Esophagus (tissue), 2 donors: ENCODE data around the gene RAD17. TPM values are rescaled to one million over a fixed set of nuclear protein-coding genes. Genes with fewer than 3 reads are reported as not detected.
A peak's percentile ranks its signal among the peaks of the same experiment; 100 is the strongest.
"Not testable (repeated sequence)": the region's sequence is repeated elsewhere in the genome, so short reads cannot be mapped to it uniquely, and the experiment has no call there.

ENCODE experiments used
- H3K27ac ChIP-seq, 2 donors: one replicate each; pipeline ENCODE4 v1.5.1; 2013; ENCODE audit warnings: low read depth in 2 of 2, mild to moderate bottlenecking in 2 of 2, inconsistent platforms in 1 of 2, low read length in 1 of 2, moderate library complexity in 1 of 2
- H3K27me3 ChIP-seq, 2 donors: one replicate each; pipeline ENCODE4 v1.6.1; 2013; ENCODE audit warnings: low read length in 2 of 2, control low read depth in 1 of 2, mild to moderate bottlenecking in 1 of 2; ENCODE audit not compliant: insufficient read depth in 2 of 2, control insufficient read depth in 1 of 2
- H3K36me3 ChIP-seq, 2 donors: one replicate each; pipeline ENCODE4 v1.6.1; 2013; ENCODE audit warnings: low read length in 1 of 2; ENCODE audit not compliant: control insufficient read depth in 2 of 2, insufficient read depth in 2 of 2
- H3K4me1 ChIP-seq, 2 donors: one replicate each; pipeline ENCODE4 v1.6.1; 2013; ENCODE audit warnings: low read length in 1 of 2; ENCODE audit not compliant: control insufficient read depth in 2 of 2, insufficient read depth in 2 of 2
- H3K4me3 ChIP-seq, 2 donors: one replicate each; pipeline ENCODE4 v1.5.1; 2013; ENCODE audit warnings: low read length in 2 of 2, mild to moderate bottlenecking in 2 of 2, low read depth in 1 of 2, moderate library complexity in 1 of 2
- H3K9me3 ChIP-seq, 2 donors: one replicate each; pipeline ENCODE4 v1.6.1; 2013; ENCODE audit warnings: mild to moderate bottlenecking in 2 of 2, low read depth in 1 of 2, low read length in 1 of 2, moderate library complexity in 1 of 2; ENCODE audit not compliant: control insufficient read depth in 2 of 2, insufficient read depth in 1 of 2
- WGBS, 2 donors: extraction: QIAGEN DNeasy Blood & Tissue Kit; methylation state at CpG; one replicate each; pipeline ENCODE4 v1.1.7; 2013; 5-methylcytosine and 5-hydroxymethylcytosine counted together
- polyA plus RNA-seq, 2 donors: library from polyadenylated mRNA; stranded (reverse); fragments of 200-250 nt; gene quantifications; one replicate each; pipeline ENCODE4 v1.2.3, GENCODE V29; 2013
- donor health status: healthy with polysubstance abuse.
- donor health status: Bipolar disorder and iron deficiency.

RAD17 gene
- polyA plus RNA-seq, 2 donors, result 6.2 to 7.5 TPM

GRCh38 chr5:69343083-69343482, 26.5 kb upstream of the RAD17 start:
- H3K27me3 ChIP-seq, result no peaks in the 10 kb centered on the region
- no peak overlapping the region for H3K4me3 ChIP-seq
- H3K27ac ChIP-seq, result no peak overlapping the region
- no peaks in the 10 kb centered on the region for H3K4me1 ChIP-seq
- 39 to 44% methylated on average over 1 of the region's 1 CpG for WGBS, 2 donors
- H3K36me3 ChIP-seq, result no peaks in the 10 kb centered on the region
- H3K9me3 ChIP-seq, result no peaks in the 10 kb centered on the region

- Histone ChIP-seq H3K27ac (no peak overlapping the region), H3K4me1 (no peaks in the 10 kb centered on the region), H3K4me3 (no peak overlapping the region), H3K9me3 (no peaks in the 10 kb centered on the region), H3K36me3 (peaks cover 0 to 5% of the 10 kb centered on the region in 2 donors), H3K27me3 (no peaks in the 10 kb centered on the region)
These were observed 19.0 kb upstream of the RAD17 start for GRCh38 chr5:69350664-69351063.

- WGBS, 2 donors, result 81 to 85% methylated on average over 3 of the region's 3 CpGs
- Histone ChIP-seq H3K4me1 (no peaks in the 10 kb centered on the region), H3K36me3 (peaks cover 0 to 3% of the 10 kb centered on the region in 2 donors), H3K27ac (no peak overlapping the region), H3K27me3 (no peaks in the 10 kb centered on the region), H3K9me3 (no peaks in the 10 kb centered on the region), H3K4me3 (no peak overlapping the region)
These were observed 9.9 kb upstream of the RAD17 start for GRCh38 chr5:69359699-69360098.

GRCh38 chr5:69360442-69360841, 9.2 kb upstream of the RAD17 start:
- peaks cover 0 to 3% of the 10 kb centered on the region in 2 donors for H3K36me3 ChIP-seq
- H3K4me1 ChIP-seq, result no peaks in the 10 kb centered on the region
- WGBS, 2 donors, result 88 to 94% methylated on average over 1 of the region's 1 CpG
- H3K9me3 ChIP-seq, result no peaks in the 10 kb centered on the region
- no peaks in the 10 kb centered on the region for H3K27me3 ChIP-seq
- no peak overlapping the region for H3K4me3 ChIP-seq
- no peak overlapping the region for H3K27ac ChIP-seq

- WGBS, 2 donors, result 62 to 63% methylated on average over 3 of the region's 3 CpGs
- peaks cover 3 to 4% of the 10 kb centered on the region in 2 donors for H3K4me1 ChIP-seq
- H3K4me3 ChIP-seq, result no peak overlapping the region
- peaks cover 0 to 3% of the 10 kb centered on the region in 2 donors for H3K36me3 ChIP-seq
- H3K9me3 ChIP-seq, result no peaks in the 10 kb centered on the region
- H3K27ac ChIP-seq, result no peak overlapping the region
- no peaks in the 10 kb centered on the region for H3K27me3 ChIP-seq
These were observed 5.2 kb upstream of the RAD17 start for GRCh38 chr5:69364414-69364813.

- peaks cover 3 to 4% of the 10 kb centered on the region in 2 donors for H3K4me1 ChIP-seq
- no peaks in the 10 kb centered on the region for H3K27me3 ChIP-seq
- peaks cover 0 to 3% of the 10 kb centered on the region in 2 donors for H3K36me3 ChIP-seq
- H3K4me3 ChIP-seq, result no peak overlapping the region
- no peak overlapping the region for H3K27ac ChIP-seq
- 52 to 60% methylated on average over 3 of the region's 3 CpGs for WGBS, 2 donors
- no peaks in the 10 kb centered on the region for H3K9me3 ChIP-seq
These were observed 4.8 kb upstream of the RAD17 start for GRCh38 chr5:69364850-69365249.

- no peaks in the 10 kb centered on the region for H3K27me3 ChIP-seq
- no peaks in the 10 kb centered on the region for H3K9me3 ChIP-seq
- no peak overlapping the region for H3K27ac ChIP-seq
- H3K4me1 ChIP-seq, result peaks cover 3 to 4% of the 10 kb centered on the region in 2 donors
- H3K4me3 ChIP-seq, result no peak overlapping the region
- WGBS, 2 donors, result 91 to 92% methylated on average over 11 of the region's 11 CpGs
- H3K36me3 ChIP-seq, result no peaks in the 10 kb centered on the region
These were observed 1.8 kb upstream of the RAD17 start for GRCh38 chr5:69367697-69368279.

GRCh38 chr5:69368458-69369339, 919 bp upstream of the RAD17 start:
- WGBS, 2 donors, result 1 to 2% methylated on average over 35 to 39 of the region's 39 CpGs
- peak overlapping the region; percentile 76 to 96 for H3K4me3 ChIP-seq
- no peaks in the 10 kb centered on the region for H3K36me3 ChIP-seq
- no peaks in the 10 kb centered on the region for H3K27me3 ChIP-seq
- H3K27ac ChIP-seq, result peak overlapping the region; percentile 97 to 99
- peaks cover 3 to 4% of the 10 kb centered on the region in 2 donors for H3K4me1 ChIP-seq
- H3K9me3 ChIP-seq, result no peaks in the 10 kb centered on the region

- H3K4me1 ChIP-seq, H3K27ac ChIP-seq, H3K27me3 ChIP-seq, H3K9me3 ChIP-seq, H3K36me3 ChIP-seq: not testable (repeated sequence)
- H3K4me3 ChIP-seq, result peak overlapping the region; percentile 76 to 96
- WGBS, 2 donors, result 1 to 2% methylated on average over 16 of the region's 16 CpGs
These were observed 717 bp downstream of the RAD17 start for GRCh38 chr5:69370335-69370734.
